Hepatocyte (in vitro differentiated cells): ENCODE measurements around the gene SH3RF3. TPM values are rescaled to one million over a fixed set of nuclear protein-coding genes. Genes with fewer than 3 reads are reported as not detected.

Experiments used
- DNase-seq: peaks from one replicate; pipeline ENCODE4 v3.0.0-alpha.2; 2016; ENCODE audit warnings: low spot score
- H2AFZ ChIP-seq: fragments of 200-600 bp; sonication (generic); 2 replicates; pipeline ENCODE4 v1.6.0; 2016; ENCODE audit warnings: antibody characterized with exemption, mild to moderate bottlenecking
- H3K27ac ChIP-seq: fragments of 200-600 bp; sonication (generic); 2 replicates; pipeline ENCODE4 v1.5.1; 2016; ENCODE audit warnings: mild to moderate bottlenecking
- H3K27me3 ChIP-seq: fragments of 200-600 bp; sonication (generic); 2 replicates; pipeline ENCODE4 v1.6.1; 2016
- H3K36me3 ChIP-seq: fragments of 200-600 bp; sonication (generic); replicated peaks from 2 replicates; pipeline ENCODE4 v1.5.1; 2016; ENCODE audit warnings: low read depth; ENCODE audit not compliant: insufficient read depth
- H3K4me1 ChIP-seq: fragments of 200-600 bp; sonication (generic); 2 replicates; pipeline ENCODE4 v1.5.1; 2016; ENCODE audit warnings: mild to moderate bottlenecking, moderate library complexity; ENCODE audit not compliant: insufficient read depth
- H3K4me2 ChIP-seq: fragments of 200-600 bp; sonication (generic); 2 replicates; pipeline ENCODE4 v1.6.0; 2016
- H3K4me3 ChIP-seq: fragments of 200-600 bp; sonication (generic); 2 replicates; pipeline ENCODE4 v1.5.1; 2016; ENCODE audit warnings: mild to moderate bottlenecking
- H3K79me2 ChIP-seq: fragments of 200-600 bp; sonication (generic); 2 replicates; pipeline ENCODE4 v1.6.0; 2017; ENCODE audit warnings: mild to moderate bottlenecking
- H3K9me2 ChIP-seq: fragments of 200-600 bp; sonication (generic); replicated peaks from 2 replicates; pipeline ENCODE4 v1.6.0; 2017; ENCODE audit warnings: mild to moderate bottlenecking; ENCODE audit not compliant: insufficient read depth
- H3K9me3 ChIP-seq: fragments of 200-600 bp; sonication (generic); 2 replicates; pipeline ENCODE4 v1.5.1; 2016; ENCODE audit warnings: low read depth, mild to moderate bottlenecking
- H4K20me1 ChIP-seq: fragments of 200-600 bp; sonication (generic); 2 replicates; pipeline ENCODE4 v1.6.0; 2016; ENCODE audit warnings: mild to moderate bottlenecking; ENCODE audit not compliant: insufficient read depth, poor library complexity, severe bottlenecking
- EZH2 ChIP-seq: fragments of 200-600 bp; sonication (generic); IDR thresholded peaks from 2 replicates; pipeline ENCODE4 v1.6.1; 2016; ENCODE audit warnings: antibody characterized with exemption, mild to moderate bottlenecking, borderline replicate concordance
- EZH2phosphoT487 ChIP-seq: fragments of 200-600 bp; sonication (generic); IDR thresholded peaks from one replicate; pipeline ENCODE4 v1.6.1; 2018; ENCODE audit warnings: antibody characterized with exemption, mild to moderate bottlenecking, low read depth, moderate library complexity; ENCODE audit not compliant: unreplicated experiment, severe bottlenecking
- WGBS: methylation state at CpG from one replicate; pipeline ENCODE4 v1.1.6; 2016; ENCODE audit warnings: low lambda C conversion rate; ENCODE audit errors: missing lambda C conversion rate; 5-methylcytosine and 5-hydroxymethylcytosine counted together
- polyA plus RNA-seq: library from polyadenylated mRNA; unstranded; fragments of >200 nt; fragmentation: Nextera tagmentation; extraction: Ambion mirVana; gene quantifications from 2 replicates; pipeline ENCODE4 v1.2.1, GENCODE V29; 2016
- total RNA-seq: library from RNA; depleted of rRNA; stranded (reverse); fragments of >200 nt; gene quantifications from 2 replicates; pipeline ENCODE4 v1.2.3, GENCODE V29; 2014
- TF ChIP-seq, protein P1 (sequence below): fragments of 200-600 bp; sonication (generic); IDR thresholded peaks from 2 replicates; pipeline ENCODE4 v1.5.1; 2016; ENCODE audit warnings: antibody characterized with exemption, mild to moderate bottlenecking; ENCODE audit not compliant: poor library complexity

Gene SH3RF3
- total and polyA plus RNA-seq, 2 experiments from 2014 or later: 1.9 to 2.1 TPM

DNA sequence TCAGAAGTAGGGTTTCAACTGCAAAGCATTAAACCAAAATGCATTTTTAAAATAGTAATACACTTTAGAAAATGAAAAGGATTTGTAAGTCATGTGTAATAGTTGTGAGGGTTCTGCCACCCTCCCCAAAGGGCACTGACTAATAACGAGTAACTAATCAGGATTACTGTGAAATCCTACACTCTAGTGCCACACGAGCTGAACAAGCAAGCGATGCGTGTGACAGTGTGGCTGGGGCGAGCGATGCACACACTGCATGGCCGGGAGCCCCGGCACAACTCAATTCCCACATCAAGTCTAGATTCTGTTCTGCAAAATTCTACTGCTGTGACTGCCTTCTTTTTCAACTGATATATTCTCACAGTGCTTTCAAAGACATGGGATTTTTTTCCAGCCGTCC, 328.4 kb downstream of the SH3RF3 start:
- 78% methylated on average over 9 of the region's 9 CpGs for WGBS
- TF ChIP-seq, protein P1, sequence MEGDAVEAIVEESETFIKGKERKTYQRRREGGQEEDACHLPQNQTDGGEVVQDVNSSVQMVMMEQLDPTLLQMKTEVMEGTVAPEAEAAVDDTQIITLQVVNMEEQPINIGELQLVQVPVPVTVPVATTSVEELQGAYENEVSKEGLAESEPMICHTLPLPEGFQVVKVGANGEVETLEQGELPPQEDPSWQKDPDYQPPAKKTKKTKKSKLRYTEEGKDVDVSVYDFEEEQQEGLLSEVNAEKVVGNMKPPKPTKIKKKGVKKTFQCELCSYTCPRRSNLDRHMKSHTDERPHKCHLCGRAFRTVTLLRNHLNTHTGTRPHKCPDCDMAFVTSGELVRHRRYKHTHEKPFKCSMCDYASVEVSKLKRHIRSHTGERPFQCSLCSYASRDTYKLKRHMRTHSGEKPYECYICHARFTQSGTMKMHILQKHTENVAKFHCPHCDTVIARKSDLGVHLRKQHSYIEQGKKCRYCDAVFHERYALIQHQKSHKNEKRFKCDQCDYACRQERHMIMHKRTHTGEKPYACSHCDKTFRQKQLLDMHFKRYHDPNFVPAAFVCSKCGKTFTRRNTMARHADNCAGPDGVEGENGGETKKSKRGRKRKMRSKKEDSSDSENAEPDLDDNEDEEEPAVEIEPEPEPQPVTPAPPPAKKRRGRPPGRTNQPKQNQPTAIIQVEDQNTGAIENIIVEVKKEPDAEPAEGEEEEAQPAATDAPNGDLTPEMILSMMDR: no peak
- TF ChIP-seq EZH2phosphoT487 (no peak), EZH2 (no peak)
- H3K9me3 ChIP-seq: no peaks in the 10 kb centered on the region

DNA sequence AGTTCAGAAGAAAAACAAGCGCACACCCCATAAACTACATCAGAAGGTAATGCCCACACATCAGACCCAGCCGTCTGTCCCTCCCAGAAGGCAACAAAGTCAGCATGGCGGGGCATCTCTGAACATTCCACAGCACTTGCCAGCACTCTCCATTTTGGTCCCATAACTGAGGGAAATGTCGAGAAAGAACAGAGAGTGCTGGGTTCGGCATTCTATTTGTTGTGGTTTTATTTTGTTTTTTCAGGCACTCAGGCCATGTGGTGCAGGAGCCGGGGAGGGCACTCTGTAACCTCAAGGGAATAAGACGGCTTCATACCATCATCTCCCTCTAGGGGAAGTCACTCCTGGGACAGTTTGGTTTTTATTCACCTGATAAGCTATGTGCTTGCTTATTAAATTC, 328.8 kb downstream of the SH3RF3 start:
- Histone ChIP-seq H3K4me2 (no peak overlapping the region), H3K9me2 (no peaks in the 10 kb centered on the region), H3K27me3 (no peaks in the 10 kb centered on the region), H4K20me1 (no peaks in the 10 kb centered on the region), H3K79me2 (no peaks in the 10 kb centered on the region), H3K4me3 (no peak overlapping the region), H3K4me1 (no peaks in the 10 kb centered on the region), H3K36me3 (no peaks in the 10 kb centered on the region), H3K27ac (no peak overlapping the region), H2AFZ (no peak overlapping the region), H3K9me3 (no peaks in the 10 kb centered on the region)
- WGBS: 68% methylated on average over 7 of the region's 7 CpGs
- DNase-seq: no peak
- TF ChIP-seq EZH2phosphoT487 (no peak), EZH2 (no peak)
- TF ChIP-seq, protein P1: no peak

More for the DNA sequence above, 328.4 kb downstream of the SH3RF3 start:
- no peaks in the 10 kb centered on the region for H3K36me3 ChIP-seq
- no peak overlapping the region for H3K4me2 ChIP-seq
- H3K4me1 ChIP-seq: no peaks in the 10 kb centered on the region
- H3K27ac ChIP-seq: no peak overlapping the region
- H3K4me3 ChIP-seq: no peak overlapping the region
- no peak overlapping the region for H2AFZ ChIP-seq
- no peaks in the 10 kb centered on the region for H3K79me2 ChIP-seq
- no peak for DNase-seq
- H3K27me3 ChIP-seq: no peaks in the 10 kb centered on the region
- H4K20me1 ChIP-seq: no peaks in the 10 kb centered on the region
- no peaks in the 10 kb centered on the region for H3K9me2 ChIP-seq

DNA sequence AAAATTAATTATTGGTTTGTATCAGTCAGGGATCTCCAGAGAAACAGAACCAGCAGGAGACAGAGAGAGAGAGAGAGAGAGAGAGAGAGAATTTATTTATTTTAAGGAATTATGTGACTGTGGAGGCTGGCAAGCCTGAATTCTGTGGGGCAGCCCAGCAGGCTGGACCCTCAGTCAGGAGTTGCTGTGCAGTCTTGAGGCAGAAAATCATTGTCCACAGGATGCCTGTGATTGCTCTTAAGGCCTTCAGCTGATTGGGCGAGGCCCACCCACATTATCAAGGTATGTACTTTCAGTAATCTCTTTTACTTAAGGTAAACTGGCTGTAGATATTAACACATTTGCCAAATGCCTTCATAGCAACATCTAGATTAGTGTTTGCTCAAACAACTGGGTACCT, 329.5 kb downstream of the SH3RF3 start:
- Histone ChIP-seq H4K20me1 (no peaks in the 10 kb centered on the region), H3K9me2 (no peaks in the 10 kb centered on the region), H3K27me3 (no peaks in the 10 kb centered on the region), H3K4me3 (no peak overlapping the region), H3K4me1 (no peaks in the 10 kb centered on the region), H3K27ac (no peak overlapping the region), H3K4me2 (no peak overlapping the region), H3K9me3 (no peaks in the 10 kb centered on the region), H2AFZ (no peak overlapping the region), H3K79me2 (no peaks in the 10 kb centered on the region), H3K36me3 (no peaks in the 10 kb centered on the region)
- no peak for DNase-seq
- TF ChIP-seq, protein P1: no peak
- TF ChIP-seq EZH2: no peak
- no peak for TF ChIP-seq EZH2phosphoT487
- 94% methylated on average over 1 of the region's 1 CpG for WGBS

DNA sequence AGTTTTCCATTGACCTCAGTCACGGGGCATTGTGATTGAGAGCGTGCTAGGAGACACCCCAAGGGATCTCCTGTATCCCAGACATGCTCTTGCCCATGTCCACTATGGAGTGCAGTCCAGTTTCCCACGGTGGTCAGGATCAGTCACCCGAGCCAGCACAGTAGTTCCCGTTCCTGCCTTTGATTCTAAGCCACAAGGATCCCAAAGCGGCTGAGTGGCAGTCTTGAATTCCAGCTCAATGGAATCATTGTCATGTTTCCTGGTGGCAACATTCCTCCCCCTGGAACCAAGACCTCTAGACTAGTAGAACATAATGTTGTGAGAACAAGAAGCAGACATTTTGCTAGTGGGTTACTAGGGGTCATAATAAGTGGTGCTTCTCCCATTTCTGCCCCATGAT, 330.5 kb downstream of the SH3RF3 start:
- Histone ChIP-seq H3K4me2 (no peak overlapping the region), H4K20me1 (no peaks in the 10 kb centered on the region), H3K27ac (no peak overlapping the region), H3K79me2 (no peaks in the 10 kb centered on the region), H3K9me3 (no peaks in the 10 kb centered on the region), H3K4me3 (no peak overlapping the region), H3K9me2 (no peaks in the 10 kb centered on the region), H3K4me1 (no peaks in the 10 kb centered on the region), H3K27me3 (no peaks in the 10 kb centered on the region), H3K36me3 (no peaks in the 10 kb centered on the region), H2AFZ (no peak overlapping the region)
- 88% methylated on average over 6 of the region's 6 CpGs for WGBS
- DNase-seq: no peak
- TF ChIP-seq EZH2phosphoT487 (no peak), EZH2 (no peak)
- TF ChIP-seq, protein P1: no peak
